Lower lobe of right lung (tissue), 2 donors: ENCODE measurements around the gene DRC7. TPM values are rescaled to one million over a fixed set of nuclear protein-coding genes. Genes with fewer than 3 reads are reported as not detected.

Experiments
- ATAC-seq, 2 donors: fragments of 200-7000 bp; cut with Tn5 transposase; one replicate each; pipeline ENCODE4 v1.9.1; 2020 to 2022; ENCODE audit warnings: mild to moderate bottlenecking in 2 of 2, moderate library complexity in 2 of 2
- DNase-seq: peaks from one replicate; pipeline ENCODE4 v3.0.0-alpha.2; 2020
- H3K27ac ChIP-seq: fragments of 200-600 bp; one replicate; pipeline ENCODE4 v1.8.0; 2022
- H3K27me3 ChIP-seq: fragments of 200-600 bp; one replicate; pipeline ENCODE4 v1.8.0; 2022; ENCODE audit warnings: low read depth
- H3K36me3 ChIP-seq: fragments of 200-600 bp; one replicate; pipeline ENCODE4 v1.8.0; 2022; ENCODE audit warnings: mild to moderate bottlenecking
- H3K4me1 ChIP-seq: fragments of 200-600 bp; one replicate; pipeline ENCODE4 v1.8.0; 2022
- H3K4me3 ChIP-seq: fragments of 200-600 bp; one replicate; pipeline ENCODE4 v1.8.0; 2022; ENCODE audit warnings: mild to moderate bottlenecking
- H3K9me3 ChIP-seq: fragments of 200-600 bp; one replicate; pipeline ENCODE4 v1.8.0; 2022
- CTCF ChIP-seq: fragments of 200-600 bp; IDR thresholded peaks from one replicate; pipeline ENCODE4 v1.8.0; 2022; ENCODE audit warnings: antibody characterized with exemption, mild to moderate bottlenecking
- intact Hi-C: fragments of 100-400 bp; cut with DNase I; formaldehyde crosslinking; loops from one replicate; pipeline ENCODE4 v1.11.0; 2022
- total RNA-seq: library from RNA; stranded (reverse); fragmentation: NEBNext Ultra II Directional; extraction: Animal tissue kit (Norgen Biotek cat#: 25700); gene quantifications from one replicate; pipeline ENCODE4 v1.2.1, GENCODE V29; 2021
- donor health status: DM: no; HTN: yes; CAD: no; lungs with severe emphysema.

Gene DRC7
- total RNA-seq, 1 donor from 2014 or later: 4.3 TPM

- Histone ChIP-seq H3K27ac (no peak overlapping the region), H3K9me3 (no peaks in the 10 kb centered on the region), H3K27me3 (no peaks in the 10 kb centered on the region), H3K4me3 (no peak overlapping the region), H3K4me1 (no peaks in the 10 kb centered on the region), H3K36me3 (no peaks in the 10 kb centered on the region)
- DNase-seq (no peak), ATAC-seq (no peak)
- no peak for TF ChIP-seq CTCF
- intact Hi-C loops: no loop called here
These were observed 1.1 kb downstream of the DRC7 start for GRCh38 chr16:57695680-57696069.

- no peak overlapping the region for H3K4me3 ChIP-seq
- no peaks in the 10 kb centered on the region for H3K36me3 ChIP-seq
- H3K27me3 ChIP-seq: no peaks in the 10 kb centered on the region
- H3K9me3 ChIP-seq: no peaks in the 10 kb centered on the region
- DNase-seq: no peak
- intact Hi-C loops: no loop called here
- ATAC-seq: no peak
- no peaks in the 10 kb centered on the region for H3K4me1 ChIP-seq
- TF ChIP-seq CTCF: no peak
- no peak overlapping the region for H3K27ac ChIP-seq
These were observed 1.6 kb downstream of the DRC7 start for GRCh38 chr16:57696240-57696639.

GRCh38 chr16:57697896-57698537, 3.4 kb downstream of the DRC7 start:
- no peaks in the 10 kb centered on the region for H3K4me1 ChIP-seq

GRCh38 chr16:57698812-57699405, 4.3 kb downstream of the DRC7 start:
- Histone ChIP-seq H3K4me1 (no peaks in the 10 kb centered on the region), H3K4me3 (no peak overlapping the region), H3K36me3 (no peaks in the 10 kb centered on the region), H3K9me3 (no peaks in the 10 kb centered on the region), H3K27ac (no peak overlapping the region), H3K27me3 (no peaks in the 10 kb centered on the region)
- intact Hi-C loops: no loop called here
- TF ChIP-seq CTCF: no peak
- no peak for DNase-seq
- ATAC-seq: no peak

More at GRCh38 chr16:57697896-57698537, 3.4 kb downstream of the DRC7 start:
- ATAC-seq (no peak), DNase-seq (no peak)
- intact Hi-C loops: no loop called here
- no peaks in the 10 kb centered on the region for H3K27me3 ChIP-seq
- H3K36me3 ChIP-seq: no peaks in the 10 kb centered on the region
- no peak overlapping the region for H3K27ac ChIP-seq
- no peak for TF ChIP-seq CTCF
- H3K4me3 ChIP-seq: no peak overlapping the region
- H3K9me3 ChIP-seq: no peaks in the 10 kb centered on the region

- Histone ChIP-seq H3K27me3 (no peaks in the 10 kb centered on the region), H3K27ac (no peak overlapping the region), H3K4me3 (no peak overlapping the region), H3K9me3 (no peaks in the 10 kb centered on the region), H3K4me1 (no peaks in the 10 kb centered on the region), H3K36me3 (no peaks in the 10 kb centered on the region)
- no peak for TF ChIP-seq CTCF
- DNase-seq (no peak), ATAC-seq (no peak)
- intact Hi-C loops: no loop called here
These were observed 4.9 kb downstream of the DRC7 start for GRCh38 chr16:57699481-57699880.
